HEK293T (cell line): Measurements from ENCODE around the gene TPRG1.

ENCODE experiments used
- CTCF ChIA-PET: fragments of 350-600 bp; formaldehyde crosslinking; extraction: SDS; loops from one replicate; lab custom pipeline; 2021; ENCODE audit warnings: antibody characterized with exemption, inconsistent platforms; lab: Yijun Ruan, JAX
- POLR2A ChIA-PET: fragments of 350-600 bp; formaldehyde crosslinking; extraction: SDS; loops from one replicate; lab custom pipeline; 2020; ENCODE audit warnings: antibody characterized with exemption, inconsistent platforms; lab: Yijun Ruan, JAX
- DNase-seq: peaks from one replicate; pipeline ENCODE4 v3.0.0; 2012; ENCODE audit warnings: mixed read lengths; ENCODE audit errors: extremely low spot score
- ARNT ChIP-seq: fragments of 450-650 bp; IDR thresholded peaks from 2 replicates; pipeline ENCODE4 v1.6.1; 2017; ENCODE audit warnings: mild to moderate bottlenecking
- BHLHE40 ChIP-seq: fragments of 450-650 bp; IDR thresholded peaks from 2 replicates; pipeline ENCODE4 v1.6.1; 2016; ENCODE audit warnings: mild to moderate bottlenecking, moderate library complexity, borderline replicate concordance
- CTBP1 ChIP-seq: fragments of 450-650 bp; IDR thresholded peaks from 2 replicates; pipeline ENCODE4 v1.6.1; 2016; ENCODE audit warnings: borderline replicate concordance
- ELF4 ChIP-seq: fragments of 450-650 bp; IDR thresholded peaks from 2 replicates; pipeline ENCODE4 v1.6.1; 2017; ENCODE audit warnings: antibody characterized with exemption
- FOXA1 ChIP-seq: fragments of 450-650 bp; IDR thresholded peaks from 2 replicates; pipeline ENCODE4 v1.6.1; 2016; ENCODE audit warnings: mild to moderate bottlenecking
- FOXK2 ChIP-seq: fragments of 450-650 bp; IDR thresholded peaks from 2 replicates; pipeline ENCODE4 v1.6.1; 2016; ENCODE audit warnings: mild to moderate bottlenecking
- FOXM1 ChIP-seq: fragments of 450-650 bp; IDR thresholded peaks from 2 replicates; pipeline ENCODE4 v1.6.1; 2017; ENCODE audit warnings: mild to moderate bottlenecking, borderline replicate concordance
- HDGF ChIP-seq: fragments of 450-650 bp; IDR thresholded peaks from 2 replicates; pipeline ENCODE4 v1.6.1; 2017; ENCODE audit warnings: antibody characterized with exemption, borderline replicate concordance
- L3MBTL2 ChIP-seq: fragments of 450-650 bp; conservative IDR thresholded peaks from 2 replicates; pipeline ENCODE4 v1.6.1; 2016; ENCODE audit warnings: mild to moderate bottlenecking
- LEF1 ChIP-seq: fragments of 450-650 bp; IDR thresholded peaks from 2 replicates; pipeline ENCODE4 v1.6.1; 2017; ENCODE audit warnings: mild to moderate bottlenecking, borderline replicate concordance
- NFRKB ChIP-seq: fragments of 450-650 bp; IDR thresholded peaks from 2 replicates; pipeline ENCODE4 v1.6.1; 2016; ENCODE audit warnings: mild to moderate bottlenecking, moderate library complexity
- SP1 ChIP-seq: fragments of 450-650 bp; IDR thresholded peaks from 2 replicates; pipeline ENCODE4 v1.6.1; 2017
- SUZ12 ChIP-seq: fragments of 450-650 bp; IDR thresholded peaks from 2 replicates; pipeline ENCODE4 v1.6.1; 2016; ENCODE audit warnings: mild to moderate bottlenecking
- TARDBP ChIP-seq: fragments of 450-650 bp; IDR thresholded peaks from 2 replicates; pipeline ENCODE4 v1.6.1; 2016
- ZNF384 ChIP-seq: fragments of 450-650 bp; IDR thresholded peaks from 2 replicates; pipeline ENCODE4 v1.6.1; 2016
- TF ChIP-seq, protein P1 (sequence below): fragments of 450-650 bp; IDR thresholded peaks from 2 replicates; pipeline ENCODE4 v1.6.1; 2016

The TPRG1 gene

DNA sequence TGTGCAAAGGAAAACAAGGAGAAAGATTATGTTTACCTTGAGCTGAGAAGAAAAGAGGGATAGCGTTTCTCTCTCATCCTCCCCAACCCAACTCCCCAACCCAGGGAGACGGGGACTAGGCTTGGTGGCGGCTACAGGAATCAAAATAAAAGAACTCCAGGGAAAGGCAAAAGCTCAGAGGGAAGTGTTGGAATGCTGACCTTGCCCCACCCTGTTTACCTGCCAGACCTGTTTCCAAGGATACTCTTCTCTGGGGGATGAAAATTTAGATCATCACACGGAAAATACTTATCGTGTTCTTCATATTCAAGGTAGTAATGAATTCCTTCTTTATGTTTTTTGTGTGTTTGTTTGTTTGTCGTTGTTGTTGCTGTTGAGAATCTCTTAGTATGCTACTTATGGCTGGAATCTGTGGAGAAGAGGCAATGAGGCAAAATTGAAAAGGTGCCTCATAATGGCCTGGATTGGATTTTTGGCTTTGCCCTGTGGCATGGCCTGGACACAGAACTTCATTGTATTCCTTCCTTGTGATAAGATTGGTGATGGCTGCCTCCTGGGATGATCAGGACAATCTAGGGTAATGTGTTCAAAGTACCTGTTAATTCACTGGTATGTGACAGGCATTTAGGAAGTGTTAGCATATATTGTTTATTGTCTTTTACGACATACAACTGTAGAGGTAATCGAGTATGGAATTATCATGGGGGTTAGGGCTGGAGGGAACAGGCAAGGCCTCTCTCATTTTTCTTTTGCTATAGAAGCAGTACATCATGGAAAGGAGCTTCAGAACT, 11.1 kb upstream of the TPRG1 start:
- DNase-seq: no peak
- ChIA-PET POLR2A (no interaction called here), CTCF (interaction anchor here (1.7 kb wide), 1 partner anchor 12 kb away, joined by 4 read pairs; no protein-coding TSS in a partner anchor)
- TF ChIP-seq FOXM1: no peak
- no peak for TF ChIP-seq SP1
- no peak for TF ChIP-seq SUZ12
- no peak for TF ChIP-seq FOXA1
- no peak for TF ChIP-seq HDGF
- no peak for TF ChIP-seq L3MBTL2
- no peak for TF ChIP-seq CTBP1
- TF ChIP-seq NFRKB: no peak
- no peak for TF ChIP-seq LEF1
- no peak for TF ChIP-seq ELF4
- no peak for TF ChIP-seq ARNT
- TF ChIP-seq TARDBP: no peak
- TF ChIP-seq, protein P1, sequence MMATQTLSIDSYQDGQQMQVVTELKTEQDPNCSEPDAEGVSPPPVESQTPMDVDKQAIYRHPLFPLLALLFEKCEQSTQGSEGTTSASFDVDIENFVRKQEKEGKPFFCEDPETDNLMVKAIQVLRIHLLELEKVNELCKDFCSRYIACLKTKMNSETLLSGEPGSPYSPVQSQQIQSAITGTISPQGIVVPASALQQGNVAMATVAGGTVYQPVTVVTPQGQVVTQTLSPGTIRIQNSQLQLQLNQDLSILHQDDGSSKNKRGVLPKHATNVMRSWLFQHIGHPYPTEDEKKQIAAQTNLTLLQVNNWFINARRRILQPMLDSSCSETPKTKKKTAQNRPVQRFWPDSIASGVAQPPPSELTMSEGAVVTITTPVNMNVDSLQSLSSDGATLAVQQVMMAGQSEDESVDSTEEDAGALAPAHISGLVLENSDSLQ: no peak
- TF ChIP-seq ZNF384: no peak
- no peak for TF ChIP-seq BHLHE40
- TF ChIP-seq FOXK2: no peak

DNA sequence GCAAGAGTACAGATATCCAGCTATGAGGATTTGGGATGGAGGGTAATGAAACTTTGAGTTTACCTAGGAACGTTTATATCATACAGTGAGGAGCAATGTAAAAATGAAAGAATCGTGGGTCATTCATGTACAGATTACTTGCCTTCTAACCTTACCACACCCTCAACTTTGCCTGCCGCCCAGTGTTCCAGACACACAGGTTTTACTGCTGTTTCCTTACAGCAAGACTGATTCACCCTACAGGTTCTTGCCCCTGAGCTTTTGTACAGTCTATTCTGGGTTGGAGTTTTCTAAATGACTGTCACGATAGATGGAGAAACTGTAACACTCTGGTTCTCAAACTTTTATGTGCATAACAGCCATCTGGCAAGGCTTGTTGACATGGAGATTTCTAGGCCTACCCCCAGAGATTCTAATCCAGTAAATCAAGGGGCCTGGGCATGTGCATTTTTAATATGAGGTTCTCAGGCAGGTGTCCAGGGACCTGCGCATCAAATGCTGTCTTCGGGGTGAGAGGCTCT, 6.6 kb upstream of the TPRG1 start:
- ChIA-PET POLR2A (no interaction called here), CTCF (no interaction called here)
- no peak for DNase-seq
- no peak for TF ChIP-seq FOXA1
- no peak for TF ChIP-seq FOXK2
- TF ChIP-seq FOXM1: no peak
- TF ChIP-seq TARDBP: no peak
- no peak for TF ChIP-seq CTBP1
- TF ChIP-seq SP1: no peak
- TF ChIP-seq L3MBTL2: no peak

- ChIA-PET CTCF (no interaction called here), POLR2A (no interaction called here)
- DNase-seq: no peak
- no peak for TF ChIP-seq FOXK2
- TF ChIP-seq HDGF: no peak
- no peak for TF ChIP-seq ARNT
- no peak for TF ChIP-seq ELF4
- TF ChIP-seq TARDBP: no peak
- TF ChIP-seq, protein P1: no peak
- no peak for TF ChIP-seq LEF1
- TF ChIP-seq ZNF384: no peak
- TF ChIP-seq FOXM1: no peak
- TF ChIP-seq BHLHE40: no peak
- no peak for TF ChIP-seq SUZ12
- TF ChIP-seq L3MBTL2: no peak
- TF ChIP-seq CTBP1: no peak
- TF ChIP-seq SP1: no peak
- TF ChIP-seq NFRKB: no peak
- no peak for TF ChIP-seq FOXA1
Observed at GRCh38 chr3:189166321-189166720, 5.5 kb upstream of the TPRG1 start.

GRCh38 chr3:189167027-189167766, 4.6 kb upstream of the TPRG1 start:
- CTCF ChIA-PET: no interaction called here
- TF ChIP-seq SP1: no peak
- no peak for TF ChIP-seq FOXM1
- no peak for TF ChIP-seq ZNF384
- TF ChIP-seq NFRKB: no peak
- no peak for TF ChIP-seq CTBP1
- TF ChIP-seq, protein P1: no peak
- no peak for TF ChIP-seq TARDBP
- TF ChIP-seq FOXA1: no peak
- TF ChIP-seq BHLHE40: no peak
- no peak for TF ChIP-seq LEF1
- no peak for TF ChIP-seq FOXK2
- no peak for TF ChIP-seq SUZ12
- no peak for TF ChIP-seq ELF4
- no peak for TF ChIP-seq HDGF
- TF ChIP-seq ARNT: no peak
- TF ChIP-seq L3MBTL2: no peak
- POLR2A ChIA-PET: no interaction called here
- no peak for DNase-seq

- no peak for DNase-seq
- POLR2A ChIA-PET: no interaction called here
- CTCF ChIA-PET: no interaction called here
- TF ChIP-seq, protein P1: no peak
- no peak for TF ChIP-seq CTBP1
Observed at GRCh38 chr3:189168711-189169110, 3.1 kb upstream of the TPRG1 start.
